Renal pelvis (tissue), 12 donors: ENCODE data around the gene TGFBR2. TPM values are rescaled to one million over a fixed set of nuclear protein-coding genes. Genes with fewer than 3 reads are reported as not detected.

ENCODE experiments used
- DNase-seq: peaks from one replicate; pipeline ENCODE4 v3.0.0-alpha.2; 2013
- long read RNA-seq, 16 experiments: transcript quantifications; one replicate each; lab custom pipeline, GENCODE V29; 2026
- polyA plus RNA-seq, 3 donors: library from polyadenylated mRNA; unstranded; fragments of 120-200 nt; gene quantifications; one replicate each; pipeline ENCODE4 v1.2.1, GENCODE V29; 2013; ENCODE audit not compliant: insufficient read length in 3 of 3

The TGFBR2 gene
- polyA plus RNA-seq, result 100 to 1,000 TPM in 1 of 3 donors, 10 to 100 TPM in 2; 89.0 to 102 (median 89.7) TPM
- long read RNA-seq, donor 1, full-length matches to known transcripts, result 22 of 32 reads
- long read RNA-seq, donor 1, partial matches to known transcripts, result 10 of 32 reads
- long read RNA-seq, donor 1, other reads (novel, unspliced or antisense), result 0 of 32 reads
- long read RNA-seq, donor 2, full-length matches to known transcripts, result 29 of 38 reads
- long read RNA-seq, donor 2, partial matches to known transcripts, result 9 of 38 reads
- long read RNA-seq, donor 2, other reads (novel, unspliced or antisense), result 0 of 38 reads
- long read RNA-seq, donor 3, full-length matches to known transcripts, result 29 of 38 reads
- long read RNA-seq, donor 3, partial matches to known transcripts, result 9 of 38 reads
- long read RNA-seq, donor 3, other reads (novel, unspliced or antisense), result 0 of 38 reads
- long read RNA-seq, donor 4, full-length matches to known transcripts, result 17 of 37 reads
- long read RNA-seq, donor 4, partial matches to known transcripts, result 20 of 37 reads
- long read RNA-seq, donor 4, other reads (novel, unspliced or antisense), result 0 of 37 reads
- long read RNA-seq, donor 5, full-length matches to known transcripts, result 24 of 24 reads
- long read RNA-seq, donor 5, partial matches to known transcripts, result 0 of 24 reads
- long read RNA-seq, donor 5, other reads (novel, unspliced or antisense), result 0 of 24 reads
- long read RNA-seq, donor 6, full-length matches to known transcripts, result 20 of 45 reads
- long read RNA-seq, donor 6, partial matches to known transcripts, result 25 of 45 reads
- long read RNA-seq, donor 6, other reads (novel, unspliced or antisense), result 0 of 45 reads
- long read RNA-seq, donor 7, full-length matches to known transcripts, result 47 of 86 reads
- long read RNA-seq, donor 7, partial matches to known transcripts, result 39 of 86 reads
- long read RNA-seq, donor 7, other reads (novel, unspliced or antisense), result 0 of 86 reads
- long read RNA-seq, donor 8, full-length matches to known transcripts, result 9 of 14 reads
- long read RNA-seq, donor 8, partial matches to known transcripts, result 5 of 14 reads
- long read RNA-seq, donor 8, other reads (novel, unspliced or antisense), result 0 of 14 reads
- long read RNA-seq, donor 9, full-length matches to known transcripts, result 26 of 54 reads
- long read RNA-seq, donor 9, partial matches to known transcripts, result 28 of 54 reads
- long read RNA-seq, donor 9, other reads (novel, unspliced or antisense), result 0 of 54 reads
- long read RNA-seq, donor 10, full-length matches to known transcripts, result 16 of 40 reads
- long read RNA-seq, donor 10, partial matches to known transcripts, result 24 of 40 reads
- long read RNA-seq, donor 10, other reads (novel, unspliced or antisense), result 0 of 40 reads
- long read RNA-seq, donor 11, full-length matches to known transcripts, result 31 of 50 reads
- long read RNA-seq, donor 11, partial matches to known transcripts, result 19 of 50 reads
- long read RNA-seq, donor 11, other reads (novel, unspliced or antisense), result 0 of 50 reads
- long read RNA-seq, donor 12, full-length matches to known transcripts, result 26 of 53 reads
- long read RNA-seq, donor 12, partial matches to known transcripts, result 27 of 53 reads
- long read RNA-seq, donor 12, other reads (novel, unspliced or antisense), result 0 of 53 reads
- long read RNA-seq, donor 13, full-length matches to known transcripts, result 8 of 8 reads
- long read RNA-seq, donor 13, partial matches to known transcripts, result 0 of 8 reads
- long read RNA-seq, donor 13, other reads (novel, unspliced or antisense), result 0 of 8 reads
- long read RNA-seq, donor 14, result 0 reads
- long read RNA-seq, donor 15, full-length matches to known transcripts, result 30 of 35 reads
- long read RNA-seq, donor 15, partial matches to known transcripts, result 5 of 35 reads
- long read RNA-seq, donor 15, other reads (novel, unspliced or antisense), result 0 of 35 reads
- long read RNA-seq, donor 16, full-length matches to known transcripts, result 28 of 81 reads
- long read RNA-seq, donor 16, partial matches to known transcripts, result 53 of 81 reads
- long read RNA-seq, donor 16, other reads (novel, unspliced or antisense), result 0 of 81 reads

GRCh38 chr3:30606301-30607031, at the start of gene TGFBR2:
TGFBR2 (plus strand) TSS chr3:30606601; CDS start chr3:30606884, 283 bp downstream.
- peak; percentile 91 for DNase-seq

- DNase-seq, result no peak
Observed at GRCh38 chr3:30557746-30558303, 48.6 kb upstream of the TGFBR2 start.

- DNase-seq, result no peak
Observed at GRCh38 chr3:30563956-30564355, 42.4 kb upstream of the TGFBR2 start.

- DNase-seq, result no peak
Observed at GRCh38 chr3:30567139-30567753, 39.2 kb upstream of the TGFBR2 start.

- DNase-seq, result no peak
Observed at GRCh38 chr3:30576946-30577345, 29.5 kb upstream of the TGFBR2 start.

- DNase-seq, result no peak
Observed at GRCh38 chr3:30577788-30578187, 28.6 kb upstream of the TGFBR2 start.

GRCh38 chr3:30578479-30578878, 27.9 kb upstream of the TGFBR2 start:
- peak; percentile 26 for DNase-seq

GRCh38 chr3:30578986-30579579, 27.3 kb upstream of the TGFBR2 start:
- no peak for DNase-seq

GRCh38 chr3:30581067-30581585, 25.3 kb upstream of the TGFBR2 start:
- DNase-seq, result no peak

- DNase-seq, result no peak
Observed at GRCh38 chr3:30581982-30582381, 24.4 kb upstream of the TGFBR2 start.

- no peak for DNase-seq
Observed at GRCh38 chr3:30583973-30584372, 22.4 kb upstream of the TGFBR2 start.

GRCh38 chr3:30585654-30586053, 20.7 kb upstream of the TGFBR2 start:
- DNase-seq, result no peak

GRCh38 chr3:30586096-30586805, 20.1 kb upstream of the TGFBR2 start:
- no peak for DNase-seq

GRCh38 chr3:30586806-30587486, 19.5 kb upstream of the TGFBR2 start:
- DNase-seq, result no peak

- no peak for DNase-seq
Observed at GRCh38 chr3:30587904-30588303, 18.5 kb upstream of the TGFBR2 start.

- no peak for DNase-seq
Observed at GRCh38 chr3:30596152-30596551, 10.2 kb upstream of the TGFBR2 start.
